NCI-H128 (cell line): ENCODE data around the gene ACAA2.
"Not testable (repeated sequence)": the region's sequence is repeated elsewhere in the genome, so short reads cannot be mapped to it uniquely, and the experiment has no call there.

Experiments used
- DNase-seq: peaks from one replicate; lab custom pipeline; 2025; ENCODE audit not compliant: unreplicated experiment; lab: John Stamatoyannopoulos, UW

ACAA2 gene

GRCh38 chr18:49845629-49846360 is 32.5 kb upstream of the ACAA2 start:
- DNase-seq, result no peak

- DNase-seq, result no peak
Measured at GRCh38 chr18:49844903-49845302, 31.6 kb upstream of the ACAA2 start.

- no peak for DNase-seq
Measured at GRCh38 chr18:49843778-49844625, 30.7 kb upstream of the ACAA2 start.

- no peak for DNase-seq
Measured at GRCh38 chr18:49843131-49843530, 29.8 kb upstream of the ACAA2 start.

GRCh38 chr18:49842656-49843055 is 29.3 kb upstream of the ACAA2 start:
- DNase-seq, result no peak

- DNase-seq, result no peak
Measured at GRCh38 chr18:49841236-49842217, 28.2 kb upstream of the ACAA2 start.

GRCh38 chr18:49839012-49839411 is 25.7 kb upstream of the ACAA2 start:
- DNase-seq, result no peak

GRCh38 chr18:49838381-49838780 is 25.0 kb upstream of the ACAA2 start:
- DNase-seq, result no peak

- DNase-seq, result no peak
Measured at GRCh38 chr18:49837889-49838288, 24.6 kb upstream of the ACAA2 start.

GRCh38 chr18:49837316-49837835 is 24.0 kb upstream of the ACAA2 start:
- DNase-seq, result not testable (repeated sequence)

GRCh38 chr18:49835405-49835804 is 22.1 kb upstream of the ACAA2 start:
- no peak for DNase-seq

GRCh38 chr18:49834258-49834657 is 20.9 kb upstream of the ACAA2 start:
- no peak for DNase-seq

GRCh38 chr18:49833814-49834213 is 20.5 kb upstream of the ACAA2 start:
- no peak for DNase-seq

- no peak for DNase-seq
Measured at GRCh38 chr18:49832221-49832647, 18.9 kb upstream of the ACAA2 start.

- no peak for DNase-seq
Measured at GRCh38 chr18:49827996-49828395, 14.7 kb upstream of the ACAA2 start.

GRCh38 chr18:49819823-49820671 is 6.7 kb upstream of the ACAA2 start:
- no peak for DNase-seq

GRCh38 chr18:49819071-49819662 is 5.8 kb upstream of the ACAA2 start:
- no peak for DNase-seq

GRCh38 chr18:49817947-49818346 is 4.6 kb upstream of the ACAA2 start:
- no peak for DNase-seq

- DNase-seq, result no peak
Measured at GRCh38 chr18:49815927-49816326, 2.6 kb upstream of the ACAA2 start.

- peak; percentile 49 for DNase-seq
Measured at GRCh38 chr18:49814147-49814499, 790 bp upstream of the ACAA2 start.
